Motor neuron (in vitro differentiated cells): ENCODE measurements around the gene PMVK. TPM values are rescaled to one million over a fixed set of nuclear protein-coding genes. Genes with fewer than 3 reads are reported as not detected.

Experiments used
- ATAC-seq, 8 experiments: fragments of 200-7000 bp; cut with Tn5 transposase; replicated peaks in 6 of 8; 2 replicates each; pipeline ENCODE4 v1.8.0; 2021; ENCODE audit warnings: mild to moderate bottlenecking in 8 of 8, moderate library complexity in 8 of 8
- H3K27ac ChIP-seq, 2 donors: fragments of 250-450 bp; sonication (Bioruptor Pico); 2 replicates each; pipeline ENCODE4 v1.9.0; 2021; ENCODE audit warnings: antibody characterized with exemption in 2 of 2, mild to moderate bottlenecking in 2 of 2, moderate library complexity in 1 of 2
- H3K4me1 ChIP-seq, 2 donors: fragments of 250-450 bp; sonication (Bioruptor Pico); replicated peaks in 1 of 2; 2 replicates each; pipeline ENCODE4 v1.6.1; 2021; ENCODE audit warnings: antibody characterized with exemption in 2 of 2, mild to moderate bottlenecking in 2 of 2, moderate library complexity in 1 of 2
- H3K4me3 ChIP-seq, 5 donors: fragments of 250-450 bp; sonication (Bioruptor Pico); 2 replicates each; pipeline ENCODE4 v1.9.0; 2021; ENCODE audit warnings: antibody characterized with exemption in 5 of 5, mild to moderate bottlenecking in 5 of 5, moderate library complexity in 4 of 5
- WGBS, 10 experiments: fragments of 450-650 bp; shearing (Covaris generic); methylation state at CpG; one replicate each; pipeline ENCODE4 v1.0.0; 2022; 5-methylcytosine and 5-hydroxymethylcytosine counted together
- in situ Hi-C, 9 experiments: fragments of 400-800 bp; cut with MboI; loops; one replicate each; pipeline ENCODE4 v1.15.0; 2021; ENCODE audit warnings: low sequenced_read_pairs in 9 of 9, low pct_unique_long_range_greater_than_20kb in 2 of 9; ENCODE audit not compliant: unreplicated experiment in 9 of 9
- total RNA-seq, 8 experiments: library from RNA; unstranded; fragments of 300-600 nt; gene quantifications; 2 replicates each; pipeline versions ENCODE4 v1.2.3 to v1.2.4, GENCODE V29; 2022

PMVK gene
- total RNA-seq, 8 experiments from 2014 or later, result 11.5 to 47.1 (median 24.6) TPM

DNA sequence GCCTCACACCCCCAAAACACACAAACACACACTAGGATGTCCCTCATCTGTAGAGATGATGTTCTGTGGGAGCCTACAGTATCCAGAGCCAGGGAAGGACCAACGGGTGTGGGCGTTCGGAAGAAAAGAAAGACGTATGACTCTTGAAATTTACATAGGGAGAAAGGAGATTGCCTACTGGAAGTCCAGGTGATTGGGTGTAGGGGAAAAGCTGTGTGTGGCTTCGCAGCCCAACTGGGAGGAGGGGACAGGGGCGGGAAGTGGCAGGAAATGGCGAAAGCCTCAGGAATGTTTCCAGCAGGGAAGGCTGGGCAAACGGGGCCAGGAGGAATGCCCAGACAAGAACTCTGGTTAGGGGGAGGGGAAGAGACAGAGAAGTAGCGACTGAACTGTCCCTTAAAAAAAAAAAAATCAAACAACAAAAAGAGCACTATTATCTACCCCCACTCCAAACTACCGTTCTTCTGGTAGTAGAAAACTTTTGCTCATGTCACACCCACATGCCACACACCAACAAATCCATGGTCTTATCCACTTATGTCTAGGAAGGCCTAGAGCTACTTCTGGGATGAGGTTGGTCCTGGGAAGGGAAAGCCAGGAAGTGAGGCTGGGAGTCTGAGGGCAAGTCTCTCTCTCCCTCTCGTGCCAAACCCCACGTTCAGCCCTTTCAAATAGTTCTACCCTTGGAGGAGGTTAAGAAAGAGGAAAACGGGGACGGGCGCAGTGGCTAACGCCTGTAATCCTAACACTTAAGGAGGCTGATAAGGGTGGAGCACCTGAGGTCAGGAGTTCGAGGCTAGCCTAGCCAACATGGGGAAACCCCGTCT, 36.2 kb upstream of the PMVK start:
- in situ Hi-C loops, result loop anchor here in 2 of 9 experiments (25.0 kb wide), 1 partner anchor 90 kb away; the partner anchor contains the start of genes ADAM15 (in 2 of the 2) and EFNA4 (in 2 of the 2)
- WGBS, 10 experiments, result 0 to 54% (median 24%) methylated on average over 3 to 12 of the region's 18 CpGs
- peaks cover 38 to 40% of the 10 kb centered on the region in 2 donors for H3K4me1 ChIP-seq
- peak overlapping the region in 4 of 5 donors; percentile 53 to 80 (median 61) for H3K4me3 ChIP-seq
- peak overlapping the region; percentile 90 to 94 for H3K27ac ChIP-seq
- ATAC-seq, result peak in 3 of 8 experiments; percentile 2 to 6 (median 4)

- peaks cover 38 to 40% of the 10 kb centered on the region in 2 donors for H3K4me1 ChIP-seq
- 28 to 100% (median 50%) methylated on average over 2 to 3 of the region's 3 CpGs; no CpG with 5 or more reads in 3 of the 10 experiments for WGBS, 10 experiments
Measured at GRCh38 chr1:154972213-154972516, 35.6 kb upstream of the PMVK start.

DNA sequence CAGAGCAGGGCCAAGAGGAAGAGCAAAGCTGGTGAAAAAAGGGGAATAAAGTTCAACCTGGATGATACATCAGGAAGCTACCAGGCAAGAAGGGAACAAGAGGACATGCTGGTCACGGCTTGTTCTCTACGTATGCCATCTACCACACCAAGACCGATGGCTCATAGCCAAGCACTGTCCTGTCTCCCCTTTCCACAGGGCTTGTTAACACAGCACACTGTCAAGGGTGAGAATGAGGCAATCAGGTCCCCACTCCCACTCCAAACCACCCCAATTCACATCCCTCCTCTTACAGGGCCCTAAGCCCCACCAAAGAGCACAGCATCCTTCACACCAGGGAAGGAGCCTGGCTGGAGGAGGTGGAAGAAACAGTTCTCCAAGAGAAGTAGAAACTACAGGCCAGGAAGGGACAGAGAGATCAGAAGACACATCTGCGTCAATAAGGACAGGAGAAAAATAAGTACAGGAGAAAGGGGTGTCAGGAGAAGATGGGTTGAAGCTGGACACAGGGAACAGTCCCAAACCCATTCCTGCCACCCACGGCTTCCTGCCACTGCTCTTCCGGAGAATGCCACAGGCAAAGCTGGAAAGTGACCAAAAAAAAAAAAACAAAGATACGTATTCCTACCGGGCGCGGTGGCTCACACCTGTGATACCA, 35.0 kb upstream of the PMVK start:
- Histone ChIP-seq H3K27ac (peak overlapping the region; percentile 70 to 81), H3K4me1 (peaks cover 38 to 40% of the 10 kb centered on the region in 2 donors), H3K4me3 (peak overlapping the region in 2 of 5 donors; percentile 48 to 50)
- ATAC-seq, result no peak
- WGBS, 10 experiments, result 0 to 82% (median 61%) methylated on average over 1 to 10 of the region's 10 CpGs; no CpG with 5 or more reads in 4 of the 10 experiments
- in situ Hi-C loops, result loop anchor here in 2 of 9 experiments (25.0 kb wide), 1 partner anchor 91 kb away; the partner anchor contains the start of genes ADAM15 (in 2 of the 2) and EFNA4 (in 2 of the 2)

More at GRCh38 chr1:154972213-154972516, 35.6 kb upstream of the PMVK start:
- H3K27ac ChIP-seq, result no peak overlapping the region
- in situ Hi-C loops, result loop anchor here in 2 of 9 experiments (25.0 kb wide), 1 partner anchor 90 kb away; the partner anchor contains the start of genes ADAM15 (in 2 of the 2) and EFNA4 (in 2 of the 2)
- no peak for ATAC-seq
- H3K4me3 ChIP-seq, result no peak overlapping the region

- in situ Hi-C loops, result loop anchor here in 2 of 9 experiments (25.0 kb wide), 1 partner anchor 92 kb away; the partner anchor contains the start of genes ADAM15 (in 2 of the 2) and EFNA4 (in 2 of the 2)
Measured at GRCh38 chr1:154970631-154971340, 34.3 kb upstream of the PMVK start, which contains the start of gene SHC1. Gene SHC1 (minus strand): TSS chr1:154970747. CDS start chr1:154970526, 221 bp downstream.

GRCh38 chr1:154969860-154970452, 33.4 kb upstream of the PMVK start:
- Histone ChIP-seq H3K4me1 (peaks cover 32 to 34% of the 10 kb centered on the region in 2 donors), H3K4me3 (peak overlapping the region; percentile 27 to 50 (median 45)), H3K27ac (peak overlapping the region; percentile 70 to 81)
- WGBS, 10 experiments, result 0 to 8% (median 0%) methylated on average over 3 to 7 of the region's 22 CpGs; no CpG with 5 or more reads in 5 of the 10 experiments
- in situ Hi-C loops, result loop anchor here in 2 of 9 experiments (25.0 kb wide), 1 partner anchor 92 kb away; the partner anchor contains the start of genes ADAM15 (in 2 of the 2) and EFNA4 (in 2 of the 2)
- ATAC-seq, result no peak

More at GRCh38 chr1:154970631-154971340, 34.3 kb upstream of the PMVK start, which contains the start of gene SHC1:
- peak within 1 kb of the TSS; percentile 70 to 81 for H3K27ac ChIP-seq
- peaks cover 32 to 34% of the 10 kb centered on the region in 2 donors for H3K4me1 ChIP-seq
- 0 to 40% (median 8%) methylated on average over 1 to 7 of the region's 15 CpGs; no CpG with 5 or more reads in 7 of the 10 experiments for WGBS, 10 experiments
- ATAC-seq, result peak; percentile 35 to 73 (median 68)
- H3K4me3 ChIP-seq, result peak within 1 kb of the TSS; percentile 27 to 50 (median 45)

DNA sequence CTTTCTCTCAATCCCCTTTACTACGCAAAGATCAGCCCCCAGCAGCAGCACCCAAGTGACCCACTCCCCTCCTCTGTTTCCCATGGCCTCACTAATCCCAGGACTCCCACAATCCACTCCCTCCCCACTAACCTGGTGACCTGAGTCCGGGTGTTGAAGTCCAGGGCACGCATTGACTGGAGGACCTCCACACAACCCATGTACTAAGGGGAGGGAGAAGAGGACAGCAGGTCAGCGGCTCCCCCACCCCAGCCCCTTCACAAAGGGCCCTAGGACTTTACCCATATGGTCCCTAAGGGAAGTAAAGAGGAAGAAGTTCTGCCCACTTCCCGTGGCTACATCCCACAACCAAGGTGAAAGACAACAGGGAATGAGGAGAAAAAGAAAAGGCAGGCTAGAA, 32.7 kb upstream of the PMVK start:
- WGBS, 10 experiments, result 0 to 40% (median 23%) methylated on average over 1 to 4 of the region's 5 CpGs; no CpG with 5 or more reads in 3 of the 10 experiments
- Histone ChIP-seq H3K4me1 (peaks cover 32 to 34% of the 10 kb centered on the region in 2 donors), H3K4me3 (peak overlapping the region; percentile 27 to 50 (median 45)), H3K27ac (peak overlapping the region in 1 of 2 donors; percentile 20)
- in situ Hi-C loops, result loop anchor here in 2 of 9 experiments (25.0 kb wide), 1 partner anchor 93 kb away; the partner anchor contains the start of genes ADAM15 (in 2 of the 2) and EFNA4 (in 2 of the 2)
- ATAC-seq, result no peak

GRCh38 chr1:154968731-154969130, 32.2 kb upstream of the PMVK start:
- Histone ChIP-seq H3K4me3 (peak overlapping the region; percentile 27 to 50 (median 45)), H3K4me1 (peaks cover 32 to 34% of the 10 kb centered on the region in 2 donors), H3K27ac (peak overlapping the region in 1 of 2 donors; percentile 20)
- WGBS, 10 experiments, result 77% methylated on average over 2 of the region's 3 CpGs; no CpG with 5 or more reads in 9 of the 10 experiments
- ATAC-seq, result no peak
- in situ Hi-C loops, result loop anchor here in 2 of 9 experiments (25.0 kb wide), 1 partner anchor 94 kb away; the partner anchor contains the start of genes ADAM15 (in 2 of the 2) and EFNA4 (in 2 of the 2)

GRCh38 chr1:154967331-154967950, 30.9 kb upstream of the PMVK start:
- no peak for ATAC-seq
- Histone ChIP-seq H3K27ac (no peak overlapping the region), H3K4me1 (peaks cover 31 to 38% of the 10 kb centered on the region in 2 donors), H3K4me3 (no peak overlapping the region)
- in situ Hi-C loops, result loop anchor here in 2 of 9 experiments (25.0 kb wide), 1 partner anchor 95 kb away; the partner anchor contains the start of genes ADAM15 (in 2 of the 2) and EFNA4 (in 2 of the 2)
- 79 to 100% (median 100%) methylated on average over 2 to 5 of the region's 5 CpGs; no CpG with 5 or more reads in 5 of the 10 experiments for WGBS, 10 experiments

- 0 to 100% (median 88%) methylated on average over 1 to 4 of the region's 7 CpGs; no CpG with 5 or more reads in 7 of the 10 experiments for WGBS, 10 experiments
- H3K4me1 ChIP-seq, result peaks cover 22 to 35% of the 10 kb centered on the region in 2 donors
- no peak for ATAC-seq
- in situ Hi-C loops, result loop anchor here in 2 of 9 experiments (25.0 kb wide), 1 partner anchor 96 kb away; the partner anchor contains the start of genes ADAM15 (in 2 of the 2) and EFNA4 (in 2 of the 2)
- H3K4me3 ChIP-seq, result no peak overlapping the region
- no peak overlapping the region for H3K27ac ChIP-seq
Measured at GRCh38 chr1:154966111-154966510, 29.6 kb upstream of the PMVK start.

DNA sequence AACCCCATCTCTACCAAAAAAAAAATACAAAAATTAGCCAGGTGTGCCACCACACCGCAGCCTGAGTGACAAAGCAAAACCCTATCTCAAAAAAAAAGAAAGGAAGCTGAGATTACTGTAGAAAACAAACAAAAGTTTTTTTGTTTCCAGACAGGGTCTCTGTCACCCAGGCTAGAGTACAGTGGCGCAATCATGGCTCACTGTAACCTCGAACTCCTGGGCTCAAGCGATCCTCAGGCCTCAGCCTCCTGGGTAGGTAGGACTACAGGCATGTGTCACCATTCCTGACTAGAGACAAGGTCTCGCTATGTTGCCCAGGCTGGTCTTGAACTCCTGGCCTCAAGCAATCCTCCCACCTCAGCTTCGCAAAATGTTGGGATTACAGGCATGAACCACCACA, 27.8 kb upstream of the PMVK start:
- Histone ChIP-seq H3K4me1 (peaks cover 21 to 30% of the 10 kb centered on the region in 2 donors), H3K4me3 (no peak overlapping the region), H3K27ac (no peak overlapping the region)
- 80 to 100% (median 97%) methylated on average over 1 to 6 of the region's 6 CpGs; no CpG with 5 or more reads in 2 of the 10 experiments for WGBS, 10 experiments
- in situ Hi-C loops, result loop anchor here in 2 of 9 experiments (25.0 kb wide), 1 partner anchor 98 kb away; the partner anchor contains the start of genes ADAM15 (in 2 of the 2) and EFNA4 (in 2 of the 2)
- no peak for ATAC-seq

DNA sequence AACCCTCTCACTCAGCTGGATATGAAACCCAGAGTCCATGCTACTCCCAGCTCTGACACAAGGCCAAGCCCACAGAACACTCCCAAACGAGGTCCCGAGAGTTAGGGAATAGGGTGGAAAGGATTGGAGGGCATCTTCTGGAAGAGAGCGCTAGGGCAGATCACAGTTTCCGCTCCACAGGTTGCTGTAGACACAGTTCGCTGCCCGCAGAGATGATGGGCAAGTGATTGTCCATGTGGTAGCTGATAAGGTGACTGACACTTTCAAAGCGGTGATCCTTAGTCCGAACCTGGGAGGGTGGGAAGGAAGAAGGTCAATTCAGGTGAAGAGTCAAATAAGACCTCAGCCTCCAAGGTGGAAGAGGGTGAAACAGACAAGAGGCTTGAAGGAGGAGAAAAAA, 27.1 kb upstream of the PMVK start:
- Histone ChIP-seq H3K4me3 (no peak overlapping the region), H3K4me1 (peaks cover 14 to 23% of the 10 kb centered on the region in 2 donors), H3K27ac (no peak overlapping the region)
- 83 to 100% (median 90%) methylated on average over 1 to 6 of the region's 8 CpGs; no CpG with 5 or more reads in 2 of the 10 experiments for WGBS, 10 experiments
- no peak for ATAC-seq
- in situ Hi-C loops, result loop anchor here in 2 of 9 experiments (25.0 kb wide), 1 partner anchor 99 kb away; the partner anchor contains the start of genes ADAM15 (in 2 of the 2) and EFNA4 (in 2 of the 2)
